ENCODE results near the gene CTCF.

CTCF gene

GRCh38 chr16:67543582-67543981 is 18.7 kb upstream of the CTCF start:
- Histone ChIP-seq H3K4me1 (ENCODE audit: control extremely low read depth in 1 of 4, control insufficient read depth in 4 of 4, insufficient read depth in 4 of 4, low read length in 3 of 4) (peaks cover 0 to 62% (median 45%) of the 10 kb centered on the region in 4 experiments), H3K36me3 (ENCODE audit: control insufficient read depth in 4 of 4, insufficient read depth in 4 of 4, low read length in 3 of 4) (peaks cover 12 to 70% (median 46%) of the 10 kb centered on the region in 4 experiments), H3K9me3 (ENCODE audit: control extremely low read depth in 1 of 5, control insufficient read depth in 4 of 5, insufficient read depth in 2 of 5, low read depth in 1 of 5, low read length in 4 of 5) (no peaks in the 10 kb centered on the region), H3K4me3 (ENCODE audit: control insufficient read depth in 1 of 7, extremely low read depth in 1 of 7, insufficient read depth in 4 of 7, low read depth in 2 of 7, low read length in 6 of 7) (no peak overlapping the region), H3K27ac (ENCODE audit: insufficient read depth in 1 of 2, low read depth in 1 of 2, low read length in 2 of 2, poor library complexity in 1 of 2, severe bottlenecking in 2 of 2) (no peak overlapping the region), H3K27me3 (replicated peaks in 2 of 5; ENCODE audit: control insufficient read depth in 4 of 5, insufficient read depth in 5 of 5, low read length in 4 of 5) (no peaks in the 10 kb centered on the region)
- 97% methylated on average over 5 of the region's 6 CpGs for WGBS (ENCODE audit: insufficient coverage)
- DNase-seq, result no peak
- POLR2A ChIA-PET, result interaction anchor here (0.6 to 3.0 kb wide), 2 partner anchors 19 to 37 kb away, joined by 3 to 12 read pairs; partner anchors contain the start of gene CTCF
- CTCF ChIA-PET, result interaction anchor here (1.2 to 15.1 kb wide), 8 partner anchors 11 to 104 kb away, joined by 3 to 308 read pairs (median 12); partner anchors contain the start of genes CARMIL2 and CTCF

DNA sequence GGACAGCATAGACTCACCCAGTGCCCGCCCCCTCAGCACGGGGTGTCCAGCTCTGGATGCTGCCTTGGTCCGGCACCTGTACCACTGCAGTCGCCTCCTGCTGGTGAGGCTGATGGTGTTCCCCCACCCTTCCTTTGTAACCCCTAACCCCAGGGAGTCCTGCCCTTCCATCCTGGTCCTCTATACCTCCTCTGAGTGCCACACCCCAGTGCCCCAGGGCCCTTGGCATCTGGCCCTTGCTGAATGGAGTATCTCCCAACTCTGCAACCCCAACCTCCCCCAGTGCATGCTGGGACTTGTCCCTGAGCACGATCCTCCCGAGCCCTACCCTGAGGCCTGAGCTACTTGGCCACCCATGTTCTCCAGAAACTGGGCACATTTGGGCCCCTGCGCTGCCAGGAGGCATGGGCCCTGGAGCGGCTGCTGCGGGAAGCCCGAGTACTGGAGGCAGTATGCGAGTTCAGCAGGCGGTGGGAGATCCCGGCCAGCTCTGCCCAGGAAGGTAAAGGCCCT is 17.9 kb upstream of the CTCF start:
- no peaks in the 10 kb centered on the region for H3K27me3 ChIP-seq (replicated peaks in 2 of 5; ENCODE audit: control insufficient read depth in 4 of 5, insufficient read depth in 5 of 5, low read length in 4 of 5)
- WGBS (ENCODE audit: insufficient coverage), result 100% methylated on average over 10 of the region's 13 CpGs
- POLR2A ChIA-PET, result interaction anchor here (0.6 to 3.0 kb wide), 2 partner anchors 18 to 21 kb away, joined by 3 to 12 read pairs; partner anchors contain the start of gene CTCF
- DNase-seq, result no peak
- H3K9me3 ChIP-seq (ENCODE audit: control extremely low read depth in 1 of 5, control insufficient read depth in 4 of 5, insufficient read depth in 2 of 5, low read depth in 1 of 5, low read length in 4 of 5), result no peaks in the 10 kb centered on the region
- H3K27ac ChIP-seq (ENCODE audit: insufficient read depth in 1 of 2, low read depth in 1 of 2, low read length in 2 of 2, poor library complexity in 1 of 2, severe bottlenecking in 2 of 2), result no peak overlapping the region
- H3K4me3 ChIP-seq (ENCODE audit: control insufficient read depth in 1 of 7, extremely low read depth in 1 of 7, insufficient read depth in 4 of 7, low read depth in 2 of 7, low read length in 6 of 7), result no peak overlapping the region
- H3K4me1 ChIP-seq (ENCODE audit: control extremely low read depth in 1 of 4, control insufficient read depth in 4 of 4, insufficient read depth in 4 of 4, low read length in 3 of 4), result peaks cover 3 to 65% (median 47%) of the 10 kb centered on the region in 4 experiments
- H3K36me3 ChIP-seq (ENCODE audit: control insufficient read depth in 4 of 4, insufficient read depth in 4 of 4, low read length in 3 of 4), result peaks cover 12 to 77% (median 45%) of the 10 kb centered on the region in 4 experiments
- CTCF ChIA-PET, result interaction anchor here (0.7 to 15.1 kb wide), 15 partner anchors 9 to 125 kb away, joined by 3 to 308 read pairs (median 5); partner anchors contain the start of genes C16orf86, CARMIL2, CTCF and ENKD1

DNA sequence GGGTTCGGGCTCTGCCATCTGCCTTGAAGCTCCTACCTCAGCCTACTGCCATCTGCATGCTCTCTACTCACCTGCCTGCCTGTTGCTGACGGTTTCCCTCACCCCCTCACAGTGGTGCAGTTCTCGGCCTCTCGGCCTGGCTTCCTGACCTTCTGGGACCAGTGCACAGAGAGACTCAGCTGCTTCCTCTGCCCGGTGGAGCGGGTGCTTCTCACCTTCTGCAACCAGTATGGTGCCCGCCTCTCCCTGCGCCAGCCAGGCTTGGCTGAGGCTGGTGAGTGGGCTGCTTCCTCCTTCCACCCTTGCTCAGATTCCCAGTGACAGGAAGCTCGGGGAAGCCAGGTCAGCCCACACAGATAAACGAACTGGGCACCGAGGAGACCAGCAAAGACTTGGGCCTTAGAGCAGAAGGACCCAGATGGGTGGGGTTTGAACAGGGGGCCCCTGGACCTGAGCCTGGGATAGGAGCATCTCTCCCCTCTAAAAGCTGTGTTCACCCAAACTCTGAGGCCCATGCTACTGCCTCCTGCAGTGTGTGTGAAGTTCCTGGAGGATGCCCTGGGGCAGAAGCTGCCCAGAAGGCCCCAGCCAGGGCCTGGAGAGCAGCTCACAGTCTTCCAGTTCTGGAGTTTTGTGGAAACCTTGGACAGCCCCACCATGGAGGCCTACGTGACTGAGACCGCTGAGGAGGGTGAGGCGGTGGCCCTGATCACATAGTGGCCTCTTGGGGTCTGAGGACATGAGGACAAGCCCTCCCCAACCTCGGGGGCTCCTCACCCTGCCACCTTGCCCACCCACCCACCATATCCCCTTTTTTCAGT is 17.3 kb upstream of the CTCF start:
- peaks cover 12 to 77% (median 39%) of the 10 kb centered on the region in 4 experiments for H3K36me3 ChIP-seq (ENCODE audit: control insufficient read depth in 4 of 4, insufficient read depth in 4 of 4, low read length in 3 of 4)
- no peak for DNase-seq
- no peaks in the 10 kb centered on the region for H3K9me3 ChIP-seq (ENCODE audit: control extremely low read depth in 1 of 5, control insufficient read depth in 4 of 5, insufficient read depth in 2 of 5, low read depth in 1 of 5, low read length in 4 of 5)
- POLR2A ChIA-PET, result interaction anchor here (0.6 to 3.0 kb wide), 2 partner anchors 18 to 21 kb away, joined by 3 to 12 read pairs; partner anchors contain the start of gene CTCF
- peaks cover 6 to 72% (median 53%) of the 10 kb centered on the region in 4 experiments for H3K4me1 ChIP-seq (ENCODE audit: control extremely low read depth in 1 of 4, control insufficient read depth in 4 of 4, insufficient read depth in 4 of 4, low read length in 3 of 4)
- H3K27ac ChIP-seq (ENCODE audit: insufficient read depth in 1 of 2, low read depth in 1 of 2, low read length in 2 of 2, poor library complexity in 1 of 2, severe bottlenecking in 2 of 2), result peak overlapping the region in 1 of 2 experiments; percentile 10
- 82% methylated on average over 15 of the region's 15 CpGs for WGBS (ENCODE audit: insufficient coverage)
- no peak overlapping the region for H3K4me3 ChIP-seq (ENCODE audit: control insufficient read depth in 1 of 7, extremely low read depth in 1 of 7, insufficient read depth in 4 of 7, low read depth in 2 of 7, low read length in 6 of 7)
- CTCF ChIA-PET, result interaction anchor here (0.7 to 15.1 kb wide), 17 partner anchors 10 to 124 kb away, joined by 3 to 308 read pairs (median 4); partner anchors contain the start of genes C16orf86, CARMIL2, CTCF and ENKD1
- no peaks in the 10 kb centered on the region for H3K27me3 ChIP-seq (replicated peaks in 2 of 5; ENCODE audit: control insufficient read depth in 4 of 5, insufficient read depth in 5 of 5, low read length in 4 of 5)

DNA sequence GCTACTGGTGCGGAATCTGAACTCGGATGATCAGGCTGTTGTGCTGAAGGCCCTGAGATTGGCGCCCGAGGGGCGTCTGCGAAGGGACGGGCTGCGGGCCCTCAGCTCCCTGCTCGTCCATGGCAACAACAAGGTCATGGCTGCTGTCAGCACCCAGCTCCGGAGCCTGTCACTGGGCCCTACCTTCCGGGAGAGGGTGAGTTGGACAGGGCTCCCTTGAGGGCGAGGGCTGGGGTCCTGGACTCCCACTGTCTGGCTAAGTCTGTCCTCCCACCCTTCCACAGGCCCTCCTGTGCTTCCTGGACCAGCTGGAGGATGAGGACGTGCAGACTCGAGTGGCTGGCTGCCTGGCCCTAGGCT is 16.7 kb upstream of the CTCF start:
- peaks cover 7 to 77% (median 59%) of the 10 kb centered on the region in 4 experiments for H3K4me1 ChIP-seq (ENCODE audit: control extremely low read depth in 1 of 4, control insufficient read depth in 4 of 4, insufficient read depth in 4 of 4, low read length in 3 of 4)
- CTCF ChIA-PET, result interaction anchor here (1.0 to 15.1 kb wide), 13 partner anchors 13 to 124 kb away, joined by 3 to 308 read pairs (median 5); partner anchors contain the start of genes C16orf86, CARMIL2, CTCF and ENKD1
- no peak overlapping the region for H3K4me3 ChIP-seq (ENCODE audit: control insufficient read depth in 1 of 7, extremely low read depth in 1 of 7, insufficient read depth in 4 of 7, low read depth in 2 of 7, low read length in 6 of 7)
- H3K27me3 ChIP-seq (replicated peaks in 2 of 5; ENCODE audit: control insufficient read depth in 4 of 5, insufficient read depth in 5 of 5, low read length in 4 of 5), result no peaks in the 10 kb centered on the region
- peaks cover 10 to 72% (median 35%) of the 10 kb centered on the region in 4 experiments for H3K36me3 ChIP-seq (ENCODE audit: control insufficient read depth in 4 of 4, insufficient read depth in 4 of 4, low read length in 3 of 4)
- 96% methylated on average over 12 of the region's 14 CpGs for WGBS (ENCODE audit: insufficient coverage)
- peak overlapping the region in 1 of 2 experiments; percentile 10 for H3K27ac ChIP-seq (ENCODE audit: insufficient read depth in 1 of 2, low read depth in 1 of 2, low read length in 2 of 2, poor library complexity in 1 of 2, severe bottlenecking in 2 of 2)
- no peak for DNase-seq
- POLR2A ChIA-PET, result interaction anchor here (3.0 kb wide), 1 partner anchor 17 kb away, joined by 12 read pairs; the partner anchor contains the start of gene CTCF
- no peaks in the 10 kb centered on the region for H3K9me3 ChIP-seq (ENCODE audit: control extremely low read depth in 1 of 5, control insufficient read depth in 4 of 5, insufficient read depth in 2 of 5, low read depth in 1 of 5, low read length in 4 of 5)

DNA sequence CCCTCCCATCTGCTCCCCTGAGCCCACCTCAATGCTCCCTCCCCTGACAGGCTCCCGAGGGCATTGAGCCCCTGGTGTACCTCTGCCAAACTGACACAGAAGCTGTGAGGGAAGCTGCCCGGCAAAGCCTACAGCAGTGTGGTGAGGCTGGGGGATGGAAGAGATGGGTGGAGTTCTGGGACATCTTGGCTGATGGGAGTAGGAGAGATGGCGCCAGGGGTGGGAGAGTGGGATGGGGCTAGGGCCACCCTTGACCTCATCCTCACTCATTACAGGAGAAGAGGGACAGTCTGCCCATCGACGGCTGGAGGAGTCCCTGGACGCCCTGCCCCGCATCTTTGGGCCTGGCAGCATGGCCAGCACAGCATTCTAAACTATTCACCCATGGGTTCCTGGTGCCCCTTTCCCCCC is 16.2 kb upstream of the CTCF start:
- CTCF ChIA-PET, result interaction anchor here (0.9 to 15.1 kb wide), 13 partner anchors 13 to 120 kb away, joined by 3 to 308 read pairs (median 9); partner anchors contain the start of genes C16orf86, CARMIL2, CTCF and ENKD1
- Histone ChIP-seq H3K27ac (ENCODE audit: insufficient read depth in 1 of 2, low read depth in 1 of 2, low read length in 2 of 2, poor library complexity in 1 of 2, severe bottlenecking in 2 of 2) (peak overlapping the region in 1 of 2 experiments; percentile 82), H3K27me3 (replicated peaks in 2 of 5; ENCODE audit: control insufficient read depth in 4 of 5, insufficient read depth in 5 of 5, low read length in 4 of 5) (no peaks in the 10 kb centered on the region), H3K4me1 (ENCODE audit: control extremely low read depth in 1 of 4, control insufficient read depth in 4 of 4, insufficient read depth in 4 of 4, low read length in 3 of 4) (peaks cover 7 to 81% (median 60%) of the 10 kb centered on the region in 4 experiments), H3K4me3 (ENCODE audit: control insufficient read depth in 1 of 7, extremely low read depth in 1 of 7, insufficient read depth in 4 of 7, low read depth in 2 of 7, low read length in 6 of 7) (no peak overlapping the region), H3K36me3 (ENCODE audit: control insufficient read depth in 4 of 4, insufficient read depth in 4 of 4, low read length in 3 of 4) (peaks cover 8 to 69% (median 31%) of the 10 kb centered on the region in 4 experiments), H3K9me3 (ENCODE audit: control extremely low read depth in 1 of 5, control insufficient read depth in 4 of 5, insufficient read depth in 2 of 5, low read depth in 1 of 5, low read length in 4 of 5) (no peaks in the 10 kb centered on the region)
- no peak for DNase-seq
- POLR2A ChIA-PET, result interaction anchor here (2.5 to 3.0 kb wide), 3 partner anchors 16 to 99 kb away, joined by 12 to 80 read pairs (median 13); partner anchors contain the start of genes CARMIL2 and CTCF
- 100% methylated on average over 3 of the region's 7 CpGs for WGBS (ENCODE audit: insufficient coverage)

- ChIA-PET POLR2A (interaction anchor here (0.7 to 2.7 kb wide), 12 partner anchors 9 to 122 kb away, joined by 3 to 80 read pairs (median 6); partner anchors contain the start of genes C16orf86, CARMIL2, CTCF and ENKD1), CTCF (interaction anchor here (0.6 to 15.1 kb wide), 41 partner anchors 10 to 125 kb away, joined by 3 to 308 read pairs (median 6); partner anchors contain the start of genes ACD, ATP6V0D1, C16orf86 and CARMIL2)
- Histone ChIP-seq H3K4me1 (ENCODE audit: control extremely low read depth in 1 of 4, control insufficient read depth in 4 of 4, insufficient read depth in 4 of 4, low read length in 3 of 4) (peaks cover 7 to 81% (median 61%) of the 10 kb centered on the region in 4 experiments), H3K27me3 (replicated peaks in 2 of 5; ENCODE audit: control insufficient read depth in 4 of 5, insufficient read depth in 5 of 5, low read length in 4 of 5) (no peaks in the 10 kb centered on the region), H3K4me3 (ENCODE audit: control insufficient read depth in 1 of 7, extremely low read depth in 1 of 7, insufficient read depth in 4 of 7, low read depth in 2 of 7, low read length in 6 of 7) (peak overlapping the region in 6 of 7 experiments; percentile 10 to 68 (median 50)), H3K36me3 (ENCODE audit: control insufficient read depth in 4 of 4, insufficient read depth in 4 of 4, low read length in 3 of 4) (peaks cover 8 to 61% (median 23%) of the 10 kb centered on the region in 4 experiments), H3K9me3 (ENCODE audit: control extremely low read depth in 1 of 5, control insufficient read depth in 4 of 5, insufficient read depth in 2 of 5, low read depth in 1 of 5, low read length in 4 of 5) (no peaks in the 10 kb centered on the region), H3K27ac (ENCODE audit: insufficient read depth in 1 of 2, low read depth in 1 of 2, low read length in 2 of 2, poor library complexity in 1 of 2, severe bottlenecking in 2 of 2) (peak overlapping the region; percentile 72 to 82)
- peak; percentile 72 to 84 (median 82) for DNase-seq
- WGBS (ENCODE audit: insufficient coverage), result 0% methylated on average over 5 of the region's 7 CpGs
Observed at GRCh38 chr16:67546761-67547422, 15.4 kb upstream of the CTCF start.

Data from common myeloid progenitor, CD34-positive (primary cell).